HG03280 (cell line): ENCODE results near the gene TIE1.

Source experiments
- ATAC-seq: cut with Tn5 transposase; IDR thresholded peaks from one replicate; pipeline ENCODE4 v1.9.1; 2021; ENCODE audit warnings: mild to moderate bottlenecking, moderate library complexity; ENCODE audit not compliant: unreplicated experiment

The TIE1 gene

GRCh38 chr1:43273708-43274107 lies 27.1 kb upstream of the TIE1 start:
- ATAC-seq = no peak

GRCh38 chr1:43274125-43274803 lies 26.5 kb upstream of the TIE1 start:
- ATAC-seq = no peak

GRCh38 chr1:43274804-43275180 lies 26.0 kb upstream of the TIE1 start:
- ATAC-seq = no peak

- ATAC-seq = no peak
These were observed 24.8 kb upstream of the TIE1 start for GRCh38 chr1:43275826-43276620.

- ATAC-seq = no peak
These were observed 24.1 kb upstream of the TIE1 start for GRCh38 chr1:43276673-43277072.

- ATAC-seq = no peak
These were observed 23.5 kb upstream of the TIE1 start for GRCh38 chr1:43277116-43277876.

GRCh38 chr1:43279161-43279560 lies 21.6 kb upstream of the TIE1 start:
- ATAC-seq = no peak

- ATAC-seq = no peak
These were observed 21.1 kb upstream of the TIE1 start for GRCh38 chr1:43279666-43280065.

- ATAC-seq = no peak
These were observed 20.1 kb upstream of the TIE1 start for GRCh38 chr1:43280692-43281091.

- no peak for ATAC-seq
These were observed 18.3 kb upstream of the TIE1 start for GRCh38 chr1:43282220-43283195.

GRCh38 chr1:43284065-43284464 lies 16.7 kb upstream of the TIE1 start:
- ATAC-seq = no peak

GRCh38 chr1:43284546-43285110 lies 16.2 kb upstream of the TIE1 start:
- no peak for ATAC-seq

- no peak for ATAC-seq
These were observed 15.4 kb upstream of the TIE1 start, which contains the start of gene C1orf210 for GRCh38 chr1:43285269-43285990. Gene C1orf210 (minus strand): TSS chr1:43285581. CDS start chr1:43283270, 2,311 bp downstream.

GRCh38 chr1:43286115-43286514 lies 14.7 kb upstream of the TIE1 start:
- no peak for ATAC-seq

GRCh38 chr1:43286533-43286932 lies 14.2 kb upstream of the TIE1 start:
- no peak for ATAC-seq

- no peak for ATAC-seq
These were observed 12.6 kb upstream of the TIE1 start for GRCh38 chr1:43288058-43288784.

- ATAC-seq = no peak
These were observed 11.7 kb upstream of the TIE1 start for GRCh38 chr1:43288785-43289706.

GRCh38 chr1:43292216-43292615 lies 8.6 kb upstream of the TIE1 start:
- no peak for ATAC-seq
